ENCODE data around the gene DHRS3. TPM values are rescaled to one million over a fixed set of nuclear protein-coding genes. Genes with fewer than 3 reads are reported as not detected.
"Not testable (repeated sequence)": the region's sequence is repeated elsewhere in the genome, so short reads cannot be mapped to it uniquely, and the experiment has no call there.

The DHRS3 gene
- total RNA-seq, 1 donor from 2014 or later: 31.9 TPM

DNA sequence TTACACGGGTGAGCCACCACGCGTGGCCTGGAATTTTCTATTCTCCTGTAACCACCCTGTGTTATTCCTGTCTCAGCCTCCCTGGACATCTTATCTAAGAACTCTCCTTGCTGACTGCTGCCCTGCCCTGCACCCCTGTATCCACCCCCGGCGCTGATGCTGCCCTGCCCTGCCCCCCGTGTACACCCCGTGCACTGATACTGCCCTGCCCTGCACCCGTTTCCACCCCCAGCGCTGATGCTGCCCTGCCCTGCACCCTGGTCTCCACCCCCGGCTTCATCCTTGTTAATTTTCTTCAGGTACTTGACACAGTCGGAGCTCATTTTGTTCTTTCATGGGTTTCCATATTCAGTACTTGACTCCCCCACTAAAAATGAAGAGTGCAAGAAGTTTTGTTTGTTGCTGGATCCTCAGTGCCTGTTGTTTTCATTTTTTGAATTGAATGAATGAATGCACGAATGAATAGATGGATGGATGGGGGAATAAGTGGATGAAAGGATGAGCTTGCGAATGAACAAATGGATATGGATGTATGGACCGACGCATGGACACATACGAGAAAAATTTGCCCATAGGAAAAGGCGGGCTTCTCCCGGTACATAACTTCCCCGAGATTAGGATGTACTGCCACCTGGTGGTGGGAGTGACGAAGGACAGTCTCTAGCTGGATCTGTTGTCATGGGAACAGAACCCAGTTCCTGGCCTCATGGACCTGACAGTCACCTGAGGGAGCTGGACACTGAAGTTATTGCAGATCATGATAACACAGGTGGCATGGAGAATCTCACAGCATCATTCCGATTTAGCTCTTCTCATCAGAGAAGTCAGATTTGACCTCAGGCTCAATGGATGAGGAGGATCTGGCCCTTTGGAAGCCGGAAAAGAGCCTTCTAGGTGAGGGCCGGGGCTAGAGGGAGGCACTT, 40.8 kb upstream of the DHRS3 start:
- Mint-ChIP-seq H3K4me1 (ENCODE audit: low read depth) (peaks cover 5% of the 10 kb centered on the region), H3K9me3 (ENCODE audit: low read depth) (peaks cover 3% of the 10 kb centered on the region), H3K4me3 (ENCODE audit: unreplicated experiment) (no peak overlapping the region), H3K36me3 (ENCODE audit: low read depth) (no peaks in the 10 kb centered on the region), H3K27me3 (ENCODE audit: low read depth) (no peaks in the 10 kb centered on the region), H3K27ac (ENCODE audit: unreplicated experiment) (no peak overlapping the region)
- TF ChIP-seq CTCF (IDR thresholded peaks at IDR 0.05): peak; percentile 98
- no peak for DNase-seq (ENCODE audit: low spot score)

DNA sequence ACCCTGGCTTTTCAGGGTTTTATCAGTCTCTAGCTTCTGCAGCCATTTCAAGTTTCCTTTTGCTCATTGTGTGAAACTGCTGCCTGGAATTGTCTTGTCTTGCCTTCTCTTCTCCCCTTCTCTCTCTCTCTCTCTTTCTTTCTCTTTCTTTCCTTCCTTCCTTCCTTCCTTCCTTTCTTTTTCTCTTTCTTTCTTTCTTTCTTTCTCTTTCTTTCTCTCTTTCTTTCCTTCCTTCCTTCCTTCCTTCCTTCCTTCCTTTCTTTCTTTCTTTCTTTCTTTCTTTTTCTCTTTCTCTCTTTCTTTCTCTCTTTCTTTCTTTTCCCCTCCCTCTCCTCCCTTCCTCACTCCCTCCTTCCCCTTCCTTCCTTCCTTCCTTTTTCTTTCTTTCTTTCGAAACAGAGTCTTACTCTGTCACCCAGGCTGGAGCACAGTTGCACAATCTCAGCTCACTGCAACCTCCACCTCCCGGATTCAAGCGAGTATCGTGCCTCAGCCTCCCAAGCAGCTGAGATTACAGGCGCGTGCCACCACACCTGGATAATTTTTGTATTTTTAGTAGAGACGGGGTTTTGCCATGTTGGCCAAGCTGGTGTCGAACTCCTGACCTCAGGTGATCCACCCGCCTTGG, 40.0 kb upstream of the DHRS3 start:
- H3K27ac Mint-ChIP-seq (ENCODE audit: unreplicated experiment); H3K36me3 Mint-ChIP-seq (ENCODE audit: low read depth); H3K4me3 Mint-ChIP-seq (ENCODE audit: unreplicated experiment); H3K4me1 Mint-ChIP-seq (ENCODE audit: low read depth); DNase-seq (ENCODE audit: low spot score); H3K27me3 Mint-ChIP-seq (ENCODE audit: low read depth); H3K9me3 Mint-ChIP-seq (ENCODE audit: low read depth): not testable (repeated sequence)

- H3K9me3 Mint-ChIP-seq (ENCODE audit: low read depth): no peaks in the 10 kb centered on the region
- peaks cover 5% of the 10 kb centered on the region for H3K4me1 Mint-ChIP-seq (ENCODE audit: low read depth)
- H3K36me3 Mint-ChIP-seq (ENCODE audit: low read depth): no peaks in the 10 kb centered on the region
- no peaks in the 10 kb centered on the region for H3K27me3 Mint-ChIP-seq (ENCODE audit: low read depth)
- no peak overlapping the region for H3K4me3 Mint-ChIP-seq (ENCODE audit: unreplicated experiment)
- no peak for DNase-seq (ENCODE audit: low spot score)
- no peak for TF ChIP-seq CTCF (IDR thresholded peaks at IDR 0.05)
- H3K27ac Mint-ChIP-seq (ENCODE audit: unreplicated experiment): no peak overlapping the region
Observed at GRCh38 chr1:12657060-12657884, 39.3 kb upstream of the DHRS3 start.

- no peaks in the 10 kb centered on the region for H3K36me3 Mint-ChIP-seq (ENCODE audit: low read depth)
Observed at GRCh38 chr1:12656575-12656974, 38.6 kb upstream of the DHRS3 start.

DNA sequence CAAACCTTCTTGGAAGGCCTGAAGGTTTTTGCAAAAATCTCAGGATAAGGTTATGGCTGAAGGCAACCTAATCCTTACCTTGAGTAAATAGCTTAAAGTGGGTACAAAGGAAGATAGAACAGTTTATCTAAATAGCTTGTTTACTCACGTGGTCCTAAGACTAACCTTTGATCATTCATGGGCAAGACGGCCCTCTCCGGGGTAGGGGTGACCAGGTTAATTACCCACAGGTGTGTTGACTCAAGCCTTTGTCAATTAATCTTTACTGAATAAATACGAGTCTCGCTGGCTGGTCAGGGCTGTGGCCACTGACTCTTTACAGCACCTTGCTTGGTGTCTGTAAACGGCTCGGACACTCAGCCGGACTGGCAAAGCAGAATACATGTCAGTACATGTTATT, 36.6 kb upstream of the DHRS3 start:
- no peak overlapping the region for H3K27ac Mint-ChIP-seq (ENCODE audit: unreplicated experiment)
- no peak for DNase-seq (ENCODE audit: low spot score)
- peaks cover 15% of the 10 kb centered on the region for H3K4me1 Mint-ChIP-seq (ENCODE audit: low read depth)
- no peaks in the 10 kb centered on the region for H3K27me3 Mint-ChIP-seq (ENCODE audit: low read depth)
- H3K36me3 Mint-ChIP-seq (ENCODE audit: low read depth): no peaks in the 10 kb centered on the region
- no peaks in the 10 kb centered on the region for H3K9me3 Mint-ChIP-seq (ENCODE audit: low read depth)
- H3K4me3 Mint-ChIP-seq (ENCODE audit: unreplicated experiment): no peak overlapping the region
- TF ChIP-seq CTCF (IDR thresholded peaks at IDR 0.05): no peak

More at GRCh38 chr1:12656575-12656974, 38.6 kb upstream of the DHRS3 start:
- Mint-ChIP-seq H3K27me3 (ENCODE audit: low read depth) (no peaks in the 10 kb centered on the region), H3K27ac (ENCODE audit: unreplicated experiment) (no peak overlapping the region), H3K9me3 (ENCODE audit: low read depth) (no peaks in the 10 kb centered on the region), H3K4me1 (ENCODE audit: low read depth) (peaks cover 5% of the 10 kb centered on the region), H3K4me3 (ENCODE audit: unreplicated experiment) (no peak overlapping the region)
- TF ChIP-seq CTCF (IDR thresholded peaks at IDR 0.05): no peak
- no peak for DNase-seq (ENCODE audit: low spot score)

Data from chondrocyte (in vitro differentiated cells).